Fibroblast of skin of right biceps (primary cell): ENCODE results near the gene TMEM61.
"Not testable (repeated sequence)": the region's sequence is repeated elsewhere in the genome, so short reads cannot be mapped to it uniquely, and the experiment has no call there.

ENCODE experiments used
- DNase-seq: peaks from one replicate; pipeline ENCODE4 v3.0.0-alpha.2; 2013

Gene TMEM61

DNA sequence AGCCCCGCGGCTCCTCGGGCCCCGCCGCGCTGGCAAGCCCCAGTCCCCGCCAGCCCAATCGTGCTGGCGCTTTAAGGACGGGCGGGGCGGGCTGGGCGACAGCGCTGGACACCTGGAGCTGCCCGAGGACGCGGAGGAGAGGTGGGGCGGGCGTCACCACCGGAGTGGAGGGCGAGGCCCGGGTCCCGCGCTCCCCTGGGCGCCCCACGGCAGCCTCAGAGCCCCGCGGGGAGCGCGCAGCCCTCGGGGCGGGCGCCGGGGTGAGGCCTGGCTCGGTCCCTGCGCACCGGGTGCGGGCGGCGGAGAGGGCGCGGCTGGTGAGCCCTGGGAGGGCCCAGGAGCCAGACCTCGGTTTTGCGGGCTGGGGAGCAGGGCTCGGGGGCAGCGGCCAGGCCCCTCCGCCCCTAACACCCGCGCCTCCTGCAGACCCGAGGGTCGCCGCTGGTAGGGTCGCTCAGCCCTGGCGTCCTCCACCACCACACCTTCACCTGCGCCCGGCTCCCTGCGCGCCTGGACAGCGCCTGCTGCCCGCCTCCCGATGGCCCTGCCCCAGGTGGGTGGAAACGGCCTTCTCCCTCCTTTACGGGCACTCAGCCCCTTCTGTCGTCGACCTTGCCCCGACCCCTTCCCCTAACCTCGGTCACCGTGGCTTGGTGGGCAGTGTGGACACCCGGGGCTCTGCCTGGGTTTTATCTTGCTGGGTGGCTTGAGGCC lies at the start of gene TMEM61:
TSS of gene TMEM61 (plus strand) at position 101 of the 714 bp plus-strand sequence. CDS start at position 539, 438 bp downstream.
- no peak for DNase-seq

DNA sequence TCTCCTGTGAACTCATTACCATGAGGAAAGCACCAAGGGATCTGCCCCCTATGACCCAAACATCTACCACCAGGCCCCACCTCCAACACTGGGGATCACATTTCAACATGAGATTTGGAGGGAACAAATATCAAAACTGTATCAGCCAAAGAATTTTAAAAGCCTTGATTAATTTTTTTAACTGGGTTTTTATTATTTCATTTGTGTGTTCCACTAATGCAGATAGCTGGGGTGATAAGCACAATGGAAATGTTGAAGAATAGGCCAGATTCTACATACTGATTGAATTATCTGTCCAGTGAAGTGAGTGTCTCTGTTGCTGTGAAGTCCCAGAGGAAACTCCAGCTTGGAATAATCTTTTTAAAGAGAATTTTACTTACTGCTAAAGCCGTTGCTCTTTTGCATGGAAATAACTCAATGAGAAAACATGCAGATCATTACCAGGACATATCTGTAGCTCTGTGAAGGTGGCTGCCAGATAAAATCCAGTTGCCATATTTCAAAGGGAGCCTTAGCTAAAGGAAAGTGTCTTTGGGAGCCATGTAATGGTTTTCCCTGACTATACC lies 49.1 kb upstream of the TMEM61 start:
- DNase-seq: no peak

DNA sequence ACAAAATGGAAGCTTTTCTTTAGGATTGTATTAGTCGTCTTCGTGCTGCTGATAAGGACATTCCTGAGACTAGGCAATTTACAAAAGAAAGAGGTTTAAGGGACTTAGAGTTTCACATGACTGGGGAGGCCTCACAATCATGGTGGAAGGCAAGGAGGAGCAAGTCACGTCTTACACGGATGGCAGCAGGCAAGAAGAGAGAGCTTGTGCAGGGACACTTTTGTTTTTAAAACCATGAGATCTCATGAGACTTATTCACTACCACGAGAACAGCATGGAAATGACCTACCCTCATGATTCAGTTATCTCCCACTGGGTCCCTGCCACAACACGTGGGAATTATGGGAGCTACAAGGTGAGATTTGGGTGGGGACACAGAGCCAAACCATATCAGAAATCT lies 46.3 kb upstream of the TMEM61 start:
- DNase-seq: not testable (repeated sequence)

GRCh38 chr1:54934869-54935268 lies 45.6 kb upstream of the TMEM61 start:
- peak; percentile 98 for DNase-seq

GRCh38 chr1:54936791-54937190 lies 43.6 kb upstream of the TMEM61 start:
- DNase-seq: no peak

DNA sequence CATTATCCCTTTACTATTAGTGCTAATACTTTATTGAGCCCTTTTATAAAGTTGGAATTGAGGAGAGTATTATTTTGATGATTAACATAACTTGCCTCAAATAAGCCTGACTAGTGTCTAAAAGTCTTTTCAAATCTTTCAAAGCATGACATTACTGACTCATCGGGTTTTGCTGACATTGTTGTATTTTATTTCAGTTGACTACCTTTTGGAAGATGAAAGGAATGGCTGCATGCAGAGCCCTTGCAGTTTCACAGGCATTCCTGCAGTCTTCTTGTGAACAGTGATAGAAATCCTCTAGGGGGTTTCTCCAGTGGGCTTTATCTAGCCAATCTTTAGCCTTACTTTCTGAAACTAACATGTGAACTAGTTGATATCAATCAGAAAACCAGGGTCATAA lies 43.0 kb upstream of the TMEM61 start:
- peak; percentile 61 for DNase-seq

- not testable (repeated sequence) for DNase-seq
Observed at GRCh38 chr1:54938955-54939354, 41.5 kb upstream of the TMEM61 start.

GRCh38 chr1:54940042-54940441 lies 40.4 kb upstream of the TMEM61 start:
- DNase-seq: peak; percentile 55

GRCh38 chr1:54942976-54943375 lies 37.5 kb upstream of the TMEM61 start:
- no peak for DNase-seq

GRCh38 chr1:54944610-54945392 lies 35.6 kb upstream of the TMEM61 start:
- peak; percentile 74 for DNase-seq

GRCh38 chr1:54945393-54945936 lies 35.0 kb upstream of the TMEM61 start:
- DNase-seq: no peak

GRCh38 chr1:54947540-54947939 lies 32.9 kb upstream of the TMEM61 start:
- no peak for DNase-seq

GRCh38 chr1:54949053-54949452 lies 31.4 kb upstream of the TMEM61 start:
- DNase-seq: no peak

DNA sequence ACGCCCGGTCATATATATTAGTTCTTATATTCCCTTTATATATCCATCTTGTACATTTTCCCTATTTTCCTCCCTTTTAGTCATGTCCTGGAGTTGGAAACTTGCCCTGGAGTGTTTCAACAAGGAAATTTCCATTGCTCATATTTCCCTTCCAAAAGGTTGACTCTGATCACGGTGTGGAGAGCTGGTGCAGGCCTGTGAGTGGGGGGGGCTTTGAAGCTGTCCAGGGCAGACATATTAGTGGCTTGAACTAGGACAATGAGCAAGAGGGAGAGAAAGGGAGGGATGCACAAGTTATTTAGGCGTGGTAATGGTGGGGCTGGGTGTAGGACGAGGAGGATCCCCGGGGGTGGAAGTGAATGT lies 30.4 kb upstream of the TMEM61 start:
- peak; percentile 47 for DNase-seq

DNA sequence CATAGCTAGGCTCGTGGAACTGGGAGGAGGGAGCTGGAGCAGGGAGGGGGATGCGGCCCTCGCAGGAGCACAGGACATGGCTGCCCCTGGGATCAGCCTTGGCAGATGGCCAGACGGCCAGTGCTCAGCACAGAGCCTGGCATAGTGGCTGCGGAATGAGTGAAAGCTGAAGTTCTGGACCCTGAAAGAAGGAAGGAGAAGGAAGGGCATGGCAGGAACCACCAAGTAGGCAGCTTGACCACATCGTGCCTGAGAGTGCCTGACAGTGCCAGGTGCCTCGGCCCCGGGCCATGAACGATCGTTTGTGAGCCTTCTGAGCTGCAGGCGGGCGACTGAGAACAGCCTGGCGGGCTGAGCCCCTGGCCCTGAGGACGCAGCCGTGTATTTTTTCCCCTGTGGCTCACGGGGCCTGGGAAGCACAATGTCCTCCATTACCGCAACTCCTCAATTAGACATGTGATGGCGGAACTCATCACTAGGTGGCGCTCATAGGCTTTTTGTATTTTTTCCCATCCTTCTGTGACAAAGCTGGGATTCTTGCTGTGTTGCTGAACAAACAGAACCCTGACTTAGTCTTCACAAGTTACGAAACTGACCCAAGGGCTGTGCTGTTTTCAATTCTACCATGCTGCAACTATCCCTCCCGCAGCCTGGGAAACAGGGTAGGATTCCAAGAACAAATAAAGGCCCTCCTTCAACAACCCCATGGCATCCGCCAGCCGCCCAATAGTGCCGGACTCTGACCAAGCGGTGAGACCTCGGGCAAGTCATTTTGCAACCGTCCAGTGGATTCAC lies 29.9 kb upstream of the TMEM61 start:
- DNase-seq: peak; percentile 78

DNA sequence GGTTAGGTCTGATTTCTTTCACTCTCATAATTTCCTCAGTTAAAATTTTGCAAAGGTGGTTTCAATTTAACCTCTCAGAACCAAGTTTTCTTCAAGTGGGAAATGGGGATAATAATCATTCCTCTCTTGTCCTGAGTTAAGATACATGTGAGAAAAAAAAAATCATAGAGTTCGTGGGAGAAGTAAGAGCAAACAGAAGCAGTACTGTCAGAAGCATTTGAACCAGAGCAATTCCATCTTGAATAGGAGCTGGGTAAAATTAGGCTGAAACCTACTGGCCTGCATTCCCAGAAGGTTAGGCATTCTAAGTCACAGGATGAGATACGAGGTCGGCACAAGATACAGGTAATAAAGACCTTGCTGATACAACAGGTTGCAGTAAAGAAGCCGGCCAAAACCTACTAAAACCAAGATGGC lies 28.6 kb upstream of the TMEM61 start:
- DNase-seq: no peak

DNA sequence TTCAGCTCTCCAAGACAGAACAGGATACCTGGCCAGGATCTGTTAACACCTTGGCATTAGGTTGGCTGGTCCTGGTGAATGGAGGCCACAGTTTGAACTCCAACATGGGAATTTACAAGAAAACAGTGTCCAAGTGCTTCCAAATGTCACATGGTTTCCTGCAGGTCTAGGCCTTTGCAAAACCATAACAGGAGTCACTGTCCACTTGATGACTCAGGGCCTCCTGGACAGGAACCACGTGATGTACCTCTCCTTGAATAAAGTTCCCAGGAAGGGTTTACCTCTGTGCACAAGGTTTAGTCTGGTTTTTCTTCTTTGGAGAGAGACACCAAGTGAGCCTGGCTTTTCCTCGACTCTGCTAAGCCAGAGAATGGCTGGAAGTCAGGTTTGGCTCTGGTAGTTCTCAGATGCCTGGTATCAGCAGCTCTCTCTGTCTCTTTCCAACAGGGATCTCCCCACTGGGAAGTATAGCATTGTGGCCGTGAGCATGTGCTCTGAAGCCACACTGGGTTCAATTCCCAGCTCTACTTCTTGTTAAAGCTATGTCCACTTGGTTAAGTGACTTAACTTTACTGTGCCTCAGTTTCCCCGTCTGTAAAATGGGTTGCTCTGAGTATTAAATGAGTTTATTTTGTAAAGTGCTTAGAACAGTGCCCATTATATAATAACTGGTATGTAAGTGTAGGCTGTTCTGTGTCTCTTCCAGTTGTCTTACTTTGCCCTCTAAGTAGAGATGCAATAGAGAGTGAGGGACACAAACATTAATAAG lies 27.3 kb upstream of the TMEM61 start:
- no peak for DNase-seq

DNA sequence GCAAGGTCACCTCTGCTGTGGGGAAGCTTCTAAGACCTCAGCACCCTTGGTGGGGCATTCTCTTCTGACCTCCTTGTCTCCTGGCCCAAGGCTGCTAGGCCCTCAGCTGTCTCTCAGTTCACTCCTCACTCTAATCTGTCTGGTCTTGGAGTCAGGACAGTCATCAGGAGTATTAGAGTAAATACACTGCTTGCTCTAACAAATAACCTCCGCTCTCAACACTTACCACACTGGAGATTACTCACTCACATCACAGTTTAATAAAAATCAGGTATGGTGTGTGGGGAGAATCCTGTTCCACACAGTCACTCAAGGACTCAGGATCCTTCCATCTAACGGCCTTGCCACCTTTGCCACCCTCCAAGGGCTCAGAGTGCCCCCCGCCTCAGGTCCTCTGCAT lies 26.6 kb upstream of the TMEM61 start:
- DNase-seq: no peak

DNA sequence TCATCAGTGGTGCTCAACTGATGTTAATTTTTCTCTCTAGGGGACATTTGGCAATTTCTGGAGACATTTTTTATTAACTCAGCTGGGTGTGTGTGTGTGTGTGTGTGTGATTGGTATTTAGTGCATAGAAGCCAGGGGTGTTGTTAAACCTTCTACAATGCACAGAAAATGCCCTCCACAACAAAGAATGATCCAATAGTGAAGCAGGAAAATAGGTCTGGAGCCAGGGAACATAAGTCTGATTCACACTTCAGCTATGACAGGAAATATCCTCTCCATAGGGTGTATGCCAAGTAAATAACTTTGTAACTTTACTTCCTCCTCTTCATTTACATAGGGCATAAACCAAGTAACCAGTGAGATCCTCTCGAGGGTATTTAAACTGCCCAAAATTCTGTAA lies 25.1 kb upstream of the TMEM61 start:
- peak; percentile 86 for DNase-seq

DNA sequence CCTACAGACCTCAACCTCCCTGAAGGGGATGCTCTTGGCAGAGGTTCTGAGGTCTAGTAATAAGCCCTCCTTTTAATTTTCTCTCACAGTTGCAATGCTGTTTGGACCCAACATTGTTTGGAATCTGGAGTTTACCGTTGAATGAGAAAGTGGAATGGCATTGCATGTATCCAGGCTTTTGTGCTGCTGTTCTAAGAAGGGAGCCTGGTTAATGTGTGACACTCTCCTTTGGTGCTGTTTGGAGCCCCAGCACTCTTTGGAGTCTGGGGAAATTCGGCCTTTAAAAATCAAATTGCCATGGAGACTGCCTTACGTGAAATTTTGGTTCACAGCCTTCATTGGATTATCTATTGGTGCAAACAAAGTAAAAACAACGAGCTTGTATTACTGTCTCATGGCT lies 23.7 kb upstream of the TMEM61 start:
- DNase-seq: no peak

DNA sequence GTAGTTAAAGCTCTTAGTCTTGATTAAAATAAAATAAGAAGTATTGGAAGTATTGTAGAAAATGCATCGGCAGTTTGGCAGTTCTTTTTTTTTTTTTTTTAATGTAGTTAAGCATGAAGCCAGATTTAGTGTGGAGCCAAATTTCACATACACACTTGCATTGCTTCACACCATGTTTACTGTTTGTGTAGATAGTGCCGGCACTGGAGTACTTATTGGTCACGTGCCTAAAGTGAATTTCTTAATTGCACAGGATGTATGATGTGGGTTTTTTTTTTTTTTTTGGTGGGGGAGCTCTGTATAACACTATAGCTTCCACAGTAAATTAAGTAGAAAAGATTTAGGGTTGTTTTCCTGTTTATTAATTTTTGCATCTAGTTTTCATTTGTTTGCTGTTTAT lies 21.2 kb upstream of the TMEM61 start:
- DNase-seq: no peak
